ENCODE results near the gene F13B.

The F13B gene

DNA sequence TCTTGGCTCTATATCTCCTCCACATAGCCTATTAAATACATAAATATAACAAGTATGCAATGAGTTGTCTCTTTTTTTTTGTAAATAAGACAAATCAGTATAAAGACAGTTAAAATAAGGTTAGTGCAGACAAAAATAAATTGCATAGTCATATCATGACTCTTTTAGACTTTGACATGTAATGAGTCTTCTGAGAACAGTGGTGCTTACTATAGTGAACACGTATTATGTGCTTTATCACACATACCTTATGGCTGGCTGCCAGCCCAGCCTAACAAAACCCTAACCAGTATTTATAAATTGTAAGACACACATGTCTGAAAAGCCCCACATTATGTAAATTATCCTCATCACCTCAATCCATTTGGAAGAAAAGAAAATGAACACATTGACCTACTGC is 29.1 kb upstream of the F13B start (continued):
- TF ChIP-seq, protein P1, sequence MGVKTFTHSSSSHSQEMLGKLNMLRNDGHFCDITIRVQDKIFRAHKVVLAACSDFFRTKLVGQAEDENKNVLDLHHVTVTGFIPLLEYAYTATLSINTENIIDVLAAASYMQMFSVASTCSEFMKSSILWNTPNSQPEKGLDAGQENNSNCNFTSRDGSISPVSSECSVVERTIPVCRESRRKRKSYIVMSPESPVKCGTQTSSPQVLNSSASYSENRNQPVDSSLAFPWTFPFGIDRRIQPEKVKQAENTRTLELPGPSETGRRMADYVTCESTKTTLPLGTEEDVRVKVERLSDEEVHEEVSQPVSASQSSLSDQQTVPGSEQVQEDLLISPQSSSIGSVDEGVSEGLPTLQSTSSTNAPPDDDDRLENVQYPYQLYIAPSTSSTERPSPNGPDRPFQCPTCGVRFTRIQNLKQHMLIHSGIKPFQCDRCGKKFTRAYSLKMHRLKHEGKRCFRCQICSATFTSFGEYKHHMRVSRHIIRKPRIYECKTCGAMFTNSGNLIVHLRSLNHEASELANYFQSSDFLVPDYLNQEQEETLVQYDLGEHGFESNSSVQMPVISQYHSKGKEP (tag by site-specific recombination; IDR thresholded peaks at IDR 0.05) = no peak
- TF ChIP-seq ZNF155 (tag by site-specific recombination; IDR thresholded peaks at IDR 0.05) = no peak
- no peak for TF ChIP-seq ZNF354C (tag by site-specific recombination; IDR thresholded peaks at IDR 0.05; ENCODE audit: borderline replicate concordance, low read depth)
- TF ChIP-seq, protein P2, sequence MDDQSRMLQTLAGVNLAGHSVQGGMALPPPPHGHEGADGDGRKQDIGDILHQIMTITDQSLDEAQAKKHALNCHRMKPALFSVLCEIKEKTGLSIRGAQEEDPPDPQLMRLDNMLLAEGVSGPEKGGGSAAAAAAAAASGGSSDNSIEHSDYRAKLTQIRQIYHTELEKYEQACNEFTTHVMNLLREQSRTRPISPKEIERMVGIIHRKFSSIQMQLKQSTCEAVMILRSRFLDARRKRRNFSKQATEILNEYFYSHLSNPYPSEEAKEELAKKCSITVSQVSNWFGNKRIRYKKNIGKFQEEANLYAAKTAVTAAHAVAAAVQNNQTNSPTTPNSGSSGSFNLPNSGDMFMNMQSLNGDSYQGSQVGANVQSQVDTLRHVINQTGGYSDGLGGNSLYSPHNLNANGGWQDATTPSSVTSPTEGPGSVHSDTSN (CRISPR knock-in tag; IDR thresholded peaks at IDR 0.05) = no peak
- TF ChIP-seq ZNF701 (tag by site-specific recombination; IDR thresholded peaks at IDR 0.05) = no peak
- no peak for TF ChIP-seq BCL11A (tag by site-specific recombination; IDR thresholded peaks at IDR 0.05; ENCODE audit: low read depth)
- TF ChIP-seq, protein P3, sequence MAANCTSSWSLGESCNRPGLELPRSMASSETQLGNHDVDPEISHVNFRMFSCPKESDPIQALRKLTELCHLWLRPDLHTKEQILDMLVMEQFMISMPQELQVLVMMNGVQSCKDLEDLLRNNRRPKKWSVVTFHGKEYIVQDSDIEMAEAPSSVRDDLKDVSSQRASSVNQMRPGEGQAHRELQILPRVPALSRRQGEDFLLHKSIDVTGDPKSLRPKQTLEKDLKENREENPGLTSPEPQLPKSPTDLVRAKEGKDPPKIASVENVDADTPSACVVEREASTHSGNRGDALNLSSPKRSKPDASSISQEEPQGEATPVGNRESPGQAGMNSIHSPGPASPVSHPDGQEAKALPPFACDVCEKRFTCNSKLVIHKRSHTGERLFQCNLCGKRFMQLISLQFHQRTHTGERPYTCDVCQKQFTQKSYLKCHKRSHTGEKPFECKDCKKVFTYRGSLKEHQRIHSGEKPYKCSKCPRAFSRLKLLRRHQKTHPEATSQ (tag by site-specific recombination; IDR thresholded peaks at IDR 0.05) = no peak
- TF ChIP-seq, protein P4, sequence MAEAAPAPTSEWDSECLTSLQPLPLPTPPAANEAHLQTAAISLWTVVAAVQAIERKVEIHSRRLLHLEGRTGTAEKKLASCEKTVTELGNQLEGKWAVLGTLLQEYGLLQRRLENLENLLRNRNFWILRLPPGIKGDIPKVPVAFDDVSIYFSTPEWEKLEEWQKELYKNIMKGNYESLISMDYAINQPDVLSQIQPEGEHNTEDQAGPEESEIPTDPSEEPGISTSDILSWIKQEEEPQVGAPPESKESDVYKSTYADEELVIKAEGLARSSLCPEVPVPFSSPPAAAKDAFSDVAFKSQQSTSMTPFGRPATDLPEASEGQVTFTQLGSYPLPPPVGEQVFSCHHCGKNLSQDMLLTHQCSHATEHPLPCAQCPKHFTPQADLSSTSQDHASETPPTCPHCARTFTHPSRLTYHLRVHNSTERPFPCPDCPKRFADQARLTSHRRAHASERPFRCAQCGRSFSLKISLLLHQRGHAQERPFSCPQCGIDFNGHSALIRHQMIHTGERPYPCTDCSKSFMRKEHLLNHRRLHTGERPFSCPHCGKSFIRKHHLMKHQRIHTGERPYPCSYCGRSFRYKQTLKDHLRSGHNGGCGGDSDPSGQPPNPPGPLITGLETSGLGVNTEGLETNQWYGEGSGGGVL (tag by site-specific recombination; IDR thresholded peaks at IDR 0.05) = no peak

DNA sequence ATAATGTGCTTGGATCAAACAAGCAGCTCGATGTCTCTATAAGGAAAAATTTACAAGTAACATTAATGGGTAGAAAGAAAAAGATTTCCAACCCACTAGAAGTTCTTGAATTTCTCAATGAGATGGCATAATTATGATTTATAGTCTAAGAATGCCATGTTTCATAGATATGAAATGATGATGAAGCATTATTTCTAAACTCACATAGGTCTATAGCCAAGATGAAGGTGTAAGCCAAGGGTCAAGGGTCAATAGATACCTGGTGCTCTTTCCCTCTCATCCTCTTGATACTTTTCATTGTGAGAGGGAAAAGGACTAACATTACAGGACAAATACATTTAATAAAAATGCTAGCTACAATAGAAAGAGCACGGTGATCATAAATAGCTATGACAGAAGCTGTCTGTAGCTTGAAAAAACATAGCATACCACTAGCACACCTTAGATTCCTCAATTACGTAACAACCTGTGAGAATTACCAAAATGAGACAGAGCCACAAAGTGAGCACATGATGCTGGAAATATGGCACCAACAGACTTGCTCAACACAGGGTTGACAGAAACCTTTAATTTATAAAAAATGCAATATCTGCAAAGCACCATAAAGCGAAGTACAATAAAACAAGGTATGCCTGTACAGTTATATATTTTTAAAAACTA is 26.3 kb upstream of the F13B start:
- H3K27ac ChIP-seq (ENCODE audit: extremely low read depth, low read depth, low read length) = no peak overlapping the region
- H3K4me1 ChIP-seq (ENCODE audit: control insufficient read depth, insufficient read depth, low read length) = no peaks in the 10 kb centered on the region
- CTCF ChIA-PET = interaction anchor here (0.5 to 0.9 kb wide), 2 partner anchors 360 to 370 kb away, joined by 4 read pairs; no protein-coding TSS in a partner anchor
- H3K9me3 ChIP-seq (ENCODE audit: control insufficient read depth, insufficient read depth, low read depth, low read length) = no peaks in the 10 kb centered on the region
- H3K36me3 ChIP-seq (ENCODE audit: control insufficient read depth in 2 of 2, insufficient read depth in 1 of 2, low read length in 2 of 2) = peaks cover 23 to 68% of the 10 kb centered on the region in 2 experiments; a peak in 2 of 3 replicates
- H3K4me3 ChIP-seq (ENCODE audit: low read depth, low read length) = no peak overlapping the region
- POLR2A ChIA-PET = no interaction called here
- TF ChIP-seq ZNF221 (tag by site-specific recombination; IDR thresholded peaks at IDR 0.05; ENCODE audit: borderline replicate concordance) = no peak
- no peak for TF ChIP-seq RBAK (tag by site-specific recombination; IDR thresholded peaks at IDR 0.05)
- no peak for TF ChIP-seq ZNF404 (tag by site-specific recombination; IDR thresholded peaks at IDR 0.05)
- TF ChIP-seq, protein P5, sequence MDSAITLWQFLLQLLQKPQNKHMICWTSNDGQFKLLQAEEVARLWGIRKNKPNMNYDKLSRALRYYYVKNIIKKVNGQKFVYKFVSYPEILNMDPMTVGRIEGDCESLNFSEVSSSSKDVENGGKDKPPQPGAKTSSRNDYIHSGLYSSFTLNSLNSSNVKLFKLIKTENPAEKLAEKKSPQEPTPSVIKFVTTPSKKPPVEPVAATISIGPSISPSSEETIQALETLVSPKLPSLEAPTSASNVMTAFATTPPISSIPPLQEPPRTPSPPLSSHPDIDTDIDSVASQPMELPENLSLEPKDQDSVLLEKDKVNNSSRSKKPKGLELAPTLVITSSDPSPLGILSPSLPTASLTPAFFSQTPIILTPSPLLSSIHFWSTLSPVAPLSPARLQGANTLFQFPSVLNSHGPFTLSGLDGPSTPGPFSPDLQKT (IDR thresholded peaks at IDR 0.05; ENCODE audit: borderline replicate concordance, low read depth, low read length) = no peak
- TF ChIP-seq ZNF211 (tag by site-specific recombination; IDR thresholded peaks at IDR 0.05; ENCODE audit: low read depth) = no peak
- TF ChIP-seq ZNF416 (tag by site-specific recombination; IDR thresholded peaks at IDR 0.05) = no peak
- no peak for TF ChIP-seq EGR2 (tag by site-specific recombination; IDR thresholded peaks at IDR 0.05; ENCODE audit: low read depth)
- TF ChIP-seq, protein P6, sequence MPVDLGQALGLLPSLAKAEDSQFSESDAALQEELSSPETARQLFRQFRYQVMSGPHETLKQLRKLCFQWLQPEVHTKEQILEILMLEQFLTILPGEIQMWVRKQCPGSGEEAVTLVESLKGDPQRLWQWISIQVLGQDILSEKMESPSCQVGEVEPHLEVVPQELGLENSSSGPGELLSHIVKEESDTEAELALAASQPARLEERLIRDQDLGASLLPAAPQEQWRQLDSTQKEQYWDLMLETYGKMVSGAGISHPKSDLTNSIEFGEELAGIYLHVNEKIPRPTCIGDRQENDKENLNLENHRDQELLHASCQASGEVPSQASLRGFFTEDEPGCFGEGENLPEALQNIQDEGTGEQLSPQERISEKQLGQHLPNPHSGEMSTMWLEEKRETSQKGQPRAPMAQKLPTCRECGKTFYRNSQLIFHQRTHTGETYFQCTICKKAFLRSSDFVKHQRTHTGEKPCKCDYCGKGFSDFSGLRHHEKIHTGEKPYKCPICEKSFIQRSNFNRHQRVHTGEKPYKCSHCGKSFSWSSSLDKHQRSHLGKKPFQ (tag by site-specific recombination; IDR thresholded peaks at IDR 0.05) = no peak
- TF ChIP-seq HOXA7 (CRISPR knock-in tag; IDR thresholded peaks at IDR 0.05; ENCODE audit: borderline replicate concordance) = no peak
- no peak for TF ChIP-seq ZNF843 (tag by site-specific recombination; IDR thresholded peaks at IDR 0.05)
- no peak for TF ChIP-seq ZNF596 (tag by site-specific recombination; IDR thresholded peaks at IDR 0.05)
- TF ChIP-seq, protein P4 (tag by site-specific recombination; IDR thresholded peaks at IDR 0.05) = no peak
- TF ChIP-seq ZFP41 (tag by site-specific recombination; IDR thresholded peaks at IDR 0.05; ENCODE audit: borderline replicate concordance) = no peak
- TF ChIP-seq GLI4 (tag by site-specific recombination; IDR thresholded peaks at IDR 0.05) = no peak
- TF ChIP-seq, protein P7, sequence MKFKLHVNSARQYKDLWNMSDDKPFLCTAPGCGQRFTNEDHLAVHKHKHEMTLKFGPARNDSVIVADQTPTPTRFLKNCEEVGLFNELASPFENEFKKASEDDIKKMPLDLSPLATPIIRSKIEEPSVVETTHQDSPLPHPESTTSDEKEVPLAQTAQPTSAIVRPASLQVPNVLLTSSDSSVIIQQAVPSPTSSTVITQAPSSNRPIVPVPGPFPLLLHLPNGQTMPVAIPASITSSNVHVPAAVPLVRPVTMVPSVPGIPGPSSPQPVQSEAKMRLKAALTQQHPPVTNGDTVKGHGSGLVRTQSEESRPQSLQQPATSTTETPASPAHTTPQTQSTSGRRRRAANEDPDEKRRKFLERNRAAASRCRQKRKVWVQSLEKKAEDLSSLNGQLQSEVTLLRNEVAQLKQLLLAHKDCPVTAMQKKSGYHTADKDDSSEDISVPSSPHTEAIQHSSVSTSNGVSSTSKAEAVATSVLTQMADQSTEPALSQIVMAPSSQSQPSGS (tag by site-specific recombination; IDR thresholded peaks at IDR 0.05; ENCODE audit: low read depth) = no peak
- no peak for TF ChIP-seq ZNF132 (tag by site-specific recombination; IDR thresholded peaks at IDR 0.05; ENCODE audit: borderline replicate concordance)

Measured in HEK293 (cell line).